HG02588 (cell line): ENCODE data around the gene ZBTB7A.

Source experiments
- ATAC-seq: cut with Tn5 transposase; IDR thresholded peaks from one replicate; pipeline ENCODE4 v1.9.1; 2021; ENCODE audit warnings: mild to moderate bottlenecking, moderate library complexity; ENCODE audit not compliant: unreplicated experiment

ZBTB7A gene

DNA sequence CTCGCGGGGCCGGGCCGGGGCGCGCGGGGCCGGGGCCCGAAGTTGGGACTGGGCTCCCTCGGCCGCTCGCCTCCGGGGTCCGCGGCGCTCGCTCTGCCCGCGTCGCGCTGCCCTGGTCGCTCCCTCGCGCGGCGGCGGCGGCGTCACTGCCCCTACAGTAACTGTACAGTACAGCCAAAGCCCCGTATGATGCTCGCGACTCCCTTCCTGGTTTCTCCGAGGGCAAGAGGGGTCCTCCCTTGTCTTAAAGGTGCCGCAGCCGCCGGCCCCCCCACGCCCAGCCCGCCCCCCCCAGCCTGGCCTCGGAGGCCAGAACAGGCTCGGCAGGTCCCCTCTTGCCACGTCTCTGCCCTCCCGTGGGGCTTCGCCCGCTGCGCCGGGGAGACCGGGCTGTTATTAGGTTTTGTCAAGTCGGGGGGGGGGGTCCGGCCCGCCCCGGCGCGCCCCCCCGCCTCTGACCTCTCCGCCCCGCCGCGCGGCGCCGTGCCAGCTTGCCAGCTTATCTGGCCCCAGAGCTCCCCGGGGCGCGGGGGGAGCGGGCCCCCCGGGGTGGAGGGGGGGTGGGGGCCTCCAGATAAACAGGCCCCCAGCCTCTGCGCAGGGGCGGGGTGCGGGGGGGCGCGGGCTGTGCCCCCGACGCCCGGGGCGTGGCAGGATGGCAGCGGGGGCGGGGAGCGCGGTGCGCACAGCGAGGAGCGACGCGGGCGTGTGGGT, at the start of gene ZBTB7A:
Gene ZBTB7A, minus strand, starts transcription at position 218 of the 714 bp plus-strand sequence. CDS start 11,667 bp downstream, outside the sequence.
- ATAC-seq = no peak

DNA sequence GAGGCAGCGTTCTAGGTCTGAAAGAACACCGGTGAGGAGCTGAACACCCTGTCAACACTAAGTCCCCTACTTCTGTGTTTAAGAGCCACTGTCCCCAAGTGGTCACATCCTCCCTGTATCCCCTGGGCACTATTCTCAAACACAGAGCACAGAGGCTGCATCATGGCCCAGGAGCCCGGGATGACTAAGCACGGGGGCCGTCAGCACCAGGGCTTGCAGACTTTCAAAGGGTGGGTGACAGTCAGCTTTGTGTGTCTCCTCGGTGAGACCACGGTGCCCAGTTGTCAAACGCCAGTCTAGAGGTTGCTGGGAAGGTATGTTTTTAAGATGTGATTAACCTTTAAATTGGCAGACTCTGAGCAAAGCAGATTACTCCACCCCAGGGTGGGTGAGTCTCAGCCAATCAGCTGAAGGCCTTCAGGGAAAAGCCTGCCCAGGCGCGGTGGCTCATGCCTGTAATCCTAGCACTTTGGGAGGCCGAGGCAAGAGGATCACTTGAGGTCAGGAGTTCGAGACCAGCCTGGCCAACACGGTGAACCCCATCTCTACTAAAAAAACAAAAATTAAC, 49.2 kb upstream of the ZBTB7A start:
- peak; percentile 14 for ATAC-seq

DNA sequence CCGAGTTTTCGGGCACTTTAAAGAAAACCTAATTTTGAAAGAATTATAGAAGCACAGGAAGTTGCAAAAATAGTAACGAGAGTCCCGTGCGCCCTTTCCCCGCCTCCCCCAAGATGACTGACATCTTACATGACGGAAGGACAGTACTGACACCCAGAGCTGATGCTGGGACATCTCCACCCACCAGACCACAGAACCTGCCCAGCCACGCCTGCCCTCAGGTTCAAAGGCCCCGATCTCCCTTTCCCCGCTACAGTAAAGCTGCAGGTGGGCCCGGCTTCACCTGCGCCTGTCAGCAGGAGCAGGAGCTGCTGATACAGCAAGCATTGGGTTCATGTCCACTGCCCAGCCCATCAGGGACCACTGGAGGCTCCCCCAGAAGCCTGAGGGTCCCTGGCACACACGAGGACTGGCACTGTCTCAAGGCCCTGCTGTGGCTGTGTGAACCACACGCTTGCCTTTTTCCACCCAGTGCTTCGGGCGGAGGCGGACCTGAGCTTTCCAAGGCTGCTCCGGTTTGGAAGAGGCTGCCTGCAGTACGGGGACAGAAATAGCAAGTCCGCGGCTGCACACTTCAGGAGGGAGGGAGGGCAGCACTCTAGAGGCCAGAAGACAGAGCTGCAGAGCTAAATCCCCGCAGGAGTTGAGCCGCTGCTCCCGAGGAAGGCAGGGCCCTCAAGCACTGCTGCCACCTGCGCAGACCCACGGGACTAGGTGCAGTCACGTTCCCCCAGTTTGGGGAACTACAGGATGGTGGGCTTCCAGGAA, 48.5 kb upstream of the ZBTB7A start:
- ATAC-seq = peak; percentile 70

DNA sequence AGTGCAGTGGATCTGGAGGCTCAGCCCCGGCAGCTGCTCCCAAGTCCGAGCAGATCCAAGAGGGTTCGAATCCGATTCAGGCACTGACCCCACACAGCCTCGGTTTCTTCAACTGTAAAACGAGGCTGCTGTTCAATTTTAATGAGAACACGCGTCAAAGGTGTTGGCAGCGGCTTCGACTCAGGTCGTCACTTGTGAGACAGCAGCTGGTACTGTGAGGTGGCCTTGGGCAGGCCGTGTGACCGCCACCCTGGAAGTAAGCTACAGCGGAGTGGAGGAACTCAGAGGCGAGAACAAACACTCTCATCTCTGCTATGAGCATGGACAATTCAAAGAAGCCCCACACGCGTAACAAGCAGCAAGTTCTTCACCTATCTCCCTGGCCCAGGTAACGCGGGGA, 47.5 kb upstream of the ZBTB7A start:
- ATAC-seq = no peak

DNA sequence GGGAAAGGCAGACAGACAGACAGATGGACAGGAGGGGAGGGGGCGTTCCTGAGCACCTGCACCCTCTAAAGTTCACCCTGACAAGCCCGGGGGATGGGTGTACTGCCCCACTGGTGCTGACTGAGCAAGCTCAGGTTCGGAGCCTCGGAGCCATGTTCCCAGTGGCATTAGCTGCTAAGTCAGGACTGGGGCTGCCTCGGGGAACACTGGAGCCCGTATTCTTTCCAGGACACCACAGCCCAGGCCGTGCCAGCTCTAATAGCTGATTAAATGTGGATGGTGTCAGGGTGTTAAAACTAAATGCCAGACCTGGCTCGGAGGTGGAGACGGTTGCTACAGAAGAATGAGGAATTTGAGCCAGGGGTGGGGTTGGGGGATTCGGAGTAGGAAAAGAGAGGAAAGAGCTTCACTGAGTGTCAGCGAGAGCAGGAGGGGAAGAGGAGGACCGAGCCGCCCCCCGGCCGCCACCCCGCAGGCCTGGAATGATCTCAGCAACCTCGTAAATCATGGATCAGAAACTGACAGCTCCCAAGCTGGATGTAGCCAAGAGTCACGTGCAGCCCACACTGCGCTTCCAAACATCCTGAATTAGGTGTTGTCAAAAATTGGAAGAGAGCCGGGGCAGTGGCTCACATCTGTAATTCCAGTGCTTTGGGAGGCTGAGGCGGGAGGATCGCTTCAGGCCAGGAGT, 46.8 kb upstream of the ZBTB7A start:
- no peak for ATAC-seq

DNA sequence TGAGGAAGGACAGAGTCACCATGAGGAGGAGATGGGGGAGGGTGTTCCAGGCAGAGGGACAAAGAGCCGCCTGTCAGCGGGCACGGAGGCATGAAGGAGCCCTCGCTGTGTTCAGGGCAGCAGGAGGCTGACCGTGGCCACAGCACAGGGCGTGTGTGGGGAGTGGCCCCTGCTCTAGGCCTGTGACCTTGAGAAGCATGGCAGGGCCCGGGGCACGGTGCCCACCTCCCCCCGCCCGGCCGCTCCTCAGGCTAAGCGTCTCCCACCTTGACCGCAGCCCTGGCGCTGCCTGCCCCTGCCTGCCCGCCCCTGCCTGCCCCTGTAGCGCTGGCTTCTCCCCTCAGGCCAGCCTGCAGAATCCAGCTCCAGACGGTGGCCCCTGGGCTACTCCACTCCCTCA, 45.7 kb upstream of the ZBTB7A start:
- ATAC-seq = no peak

DNA sequence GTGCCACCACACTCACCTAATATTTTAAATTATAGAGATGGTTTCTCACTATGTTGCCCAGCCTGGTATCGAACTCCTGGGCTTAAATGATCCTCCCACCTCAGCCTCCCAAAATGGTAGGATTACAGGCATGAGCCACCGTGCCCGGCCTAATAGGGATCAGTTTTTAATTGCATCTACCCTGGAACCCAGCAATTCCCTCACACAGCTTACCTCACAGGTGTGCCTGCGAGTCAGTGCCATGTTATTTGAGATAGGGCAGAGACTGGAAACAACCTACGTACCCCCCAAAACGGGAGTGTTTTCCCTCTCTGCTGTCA, 42.9 kb upstream of the ZBTB7A start:
- ATAC-seq = no peak

DNA sequence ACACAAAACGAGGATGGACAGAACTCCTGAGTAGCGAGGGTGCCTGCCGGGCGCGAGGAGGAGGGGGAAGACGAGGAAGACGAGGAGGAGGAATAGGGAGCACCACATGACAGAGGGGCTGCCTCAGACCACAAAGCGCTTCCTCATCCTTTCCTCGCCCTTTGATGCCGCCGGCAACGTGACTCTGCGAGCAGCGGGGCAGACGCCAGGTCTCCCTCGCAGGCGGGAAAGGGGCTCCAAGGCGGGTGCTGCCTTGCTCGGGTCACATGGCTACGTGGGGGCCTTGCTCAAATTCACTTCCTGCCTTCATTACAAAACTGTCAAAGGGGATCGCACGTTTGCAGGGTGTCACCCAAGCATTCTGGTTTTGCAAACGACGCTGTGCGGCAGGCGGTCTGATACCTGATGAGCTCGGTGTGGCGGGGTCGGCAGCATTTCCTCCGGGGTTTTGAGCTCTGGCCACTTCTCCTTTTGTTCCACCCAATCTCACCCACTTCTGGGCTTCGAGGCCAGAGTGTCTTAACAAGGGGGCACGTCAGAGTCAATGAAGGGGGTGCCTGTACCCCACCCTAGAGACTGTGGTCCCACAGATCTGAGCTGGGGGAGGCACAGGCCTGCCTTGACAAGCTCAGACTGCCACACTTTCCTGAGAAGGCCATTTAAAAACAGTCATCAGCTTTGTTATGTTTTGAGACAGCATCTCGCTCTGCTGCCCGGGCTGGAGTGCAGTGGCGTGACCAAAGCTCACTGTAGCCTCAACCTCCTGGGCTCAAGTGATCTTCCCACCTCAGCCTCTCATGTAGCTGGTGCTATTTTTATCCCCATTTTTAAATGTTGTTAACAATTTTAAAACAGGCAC, 42.3 kb upstream of the ZBTB7A start:
- ATAC-seq = no peak

DNA sequence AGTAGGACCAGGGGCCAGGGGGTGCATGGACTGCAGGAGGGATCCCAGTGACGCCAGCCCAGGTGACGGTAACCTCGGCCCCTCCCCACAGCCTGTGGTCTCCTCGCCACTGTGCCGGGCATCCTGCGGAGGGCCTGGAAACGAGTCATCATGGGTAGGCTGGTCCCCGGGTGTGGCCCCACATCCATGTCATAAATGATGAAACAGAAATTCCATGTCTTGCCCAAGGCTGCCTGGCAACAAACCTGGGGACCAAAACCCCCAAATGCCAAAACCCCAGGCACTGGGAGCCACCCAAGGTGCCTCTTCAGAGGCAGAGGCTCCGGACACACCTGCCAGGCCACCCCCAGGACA, 36.4 kb upstream of the ZBTB7A start:
- ATAC-seq = no peak

DNA sequence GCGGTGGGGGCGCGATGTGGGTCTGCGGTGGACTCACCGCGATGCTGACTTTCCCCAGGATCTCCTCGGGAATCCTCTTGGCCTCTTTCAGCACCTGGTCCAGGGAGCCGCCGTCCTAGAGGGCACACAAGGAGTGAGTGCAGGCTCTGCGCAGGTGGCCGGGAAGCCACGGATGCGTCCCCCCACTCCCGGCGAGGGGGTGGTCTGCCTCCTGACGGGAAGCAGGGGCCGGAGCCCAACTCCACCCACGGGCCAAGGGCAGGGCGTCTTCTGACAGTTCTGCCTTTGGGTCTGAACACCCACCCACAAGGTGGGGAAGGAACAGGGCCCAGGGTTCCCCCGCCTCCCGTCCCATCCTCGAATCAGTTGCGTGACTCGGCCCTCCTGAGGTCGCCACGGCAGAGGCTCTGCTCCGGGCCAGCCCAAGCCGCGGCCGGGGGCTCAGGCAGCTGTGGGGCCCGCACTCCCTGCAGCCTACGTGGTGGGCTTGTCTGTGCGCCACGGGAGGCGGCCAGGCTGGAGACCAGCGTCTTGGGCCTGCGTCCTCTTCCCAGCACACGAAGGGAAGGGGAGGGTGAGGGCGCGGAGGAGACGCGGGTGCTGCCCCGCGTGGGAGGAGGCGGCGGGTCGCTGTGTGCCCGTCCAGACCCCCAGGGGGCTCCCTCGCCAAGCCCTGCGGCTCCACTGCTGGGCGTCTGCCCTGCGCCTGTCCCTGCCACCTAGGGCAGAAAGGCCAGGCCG, 35.8 kb upstream of the ZBTB7A start:
- no peak for ATAC-seq

DNA sequence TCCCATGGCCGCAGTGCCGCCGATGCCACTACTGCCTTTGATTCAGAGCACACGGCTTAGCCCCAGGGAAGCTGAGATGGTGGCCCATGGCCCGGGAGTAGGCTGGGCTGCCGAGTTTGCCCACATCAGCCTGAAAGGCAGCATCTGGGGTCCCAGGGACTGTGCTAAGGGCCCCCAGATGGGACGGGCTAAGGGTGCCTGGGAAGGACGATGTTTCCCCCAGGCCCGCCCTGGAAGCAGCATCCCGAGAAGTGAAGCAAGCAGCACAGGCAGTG, 34.7 kb upstream of the ZBTB7A start:
- ATAC-seq = no peak

DNA sequence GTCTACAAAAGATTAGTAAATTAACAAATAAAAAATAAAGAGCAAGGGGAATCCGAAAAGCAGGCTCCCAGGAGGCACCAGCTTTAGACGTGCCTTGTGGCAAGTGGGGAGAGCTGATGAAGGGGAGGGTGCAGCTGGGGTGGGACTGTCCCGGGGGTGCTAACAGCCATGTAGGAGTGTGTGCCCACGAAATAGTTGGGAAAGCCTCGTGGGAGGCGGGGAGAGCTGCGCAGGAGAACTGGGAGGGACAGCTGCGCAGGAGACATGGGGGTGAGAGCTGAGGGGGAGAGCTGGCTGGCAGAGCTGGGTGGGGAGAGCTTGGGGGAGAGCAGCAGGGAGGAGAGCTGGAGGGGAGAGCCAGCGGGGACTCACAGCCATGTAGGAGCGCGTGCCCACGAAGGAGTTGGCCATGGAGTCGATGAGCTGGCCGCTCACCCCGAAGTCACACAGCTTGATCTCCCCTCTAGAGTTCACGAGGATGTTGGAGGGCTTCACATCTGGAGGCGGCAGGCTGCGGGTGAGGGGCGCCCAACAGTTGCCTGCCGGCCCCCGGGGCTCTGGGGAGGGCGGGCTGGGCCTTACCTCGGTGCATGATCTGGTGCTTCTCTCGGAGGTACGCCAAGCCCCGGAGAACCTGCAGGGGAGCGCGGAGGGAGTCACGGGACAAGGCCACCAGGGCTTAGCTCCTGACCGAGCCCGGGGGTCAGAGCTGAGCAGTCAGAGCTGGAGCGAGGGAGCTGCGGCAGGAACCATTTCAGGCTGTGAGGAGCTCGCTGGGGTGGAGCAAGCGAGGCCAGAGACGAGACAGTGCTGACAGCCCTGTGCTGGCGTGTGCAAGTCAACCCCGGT, 34.2 kb upstream of the ZBTB7A start:
- ATAC-seq = no peak

DNA sequence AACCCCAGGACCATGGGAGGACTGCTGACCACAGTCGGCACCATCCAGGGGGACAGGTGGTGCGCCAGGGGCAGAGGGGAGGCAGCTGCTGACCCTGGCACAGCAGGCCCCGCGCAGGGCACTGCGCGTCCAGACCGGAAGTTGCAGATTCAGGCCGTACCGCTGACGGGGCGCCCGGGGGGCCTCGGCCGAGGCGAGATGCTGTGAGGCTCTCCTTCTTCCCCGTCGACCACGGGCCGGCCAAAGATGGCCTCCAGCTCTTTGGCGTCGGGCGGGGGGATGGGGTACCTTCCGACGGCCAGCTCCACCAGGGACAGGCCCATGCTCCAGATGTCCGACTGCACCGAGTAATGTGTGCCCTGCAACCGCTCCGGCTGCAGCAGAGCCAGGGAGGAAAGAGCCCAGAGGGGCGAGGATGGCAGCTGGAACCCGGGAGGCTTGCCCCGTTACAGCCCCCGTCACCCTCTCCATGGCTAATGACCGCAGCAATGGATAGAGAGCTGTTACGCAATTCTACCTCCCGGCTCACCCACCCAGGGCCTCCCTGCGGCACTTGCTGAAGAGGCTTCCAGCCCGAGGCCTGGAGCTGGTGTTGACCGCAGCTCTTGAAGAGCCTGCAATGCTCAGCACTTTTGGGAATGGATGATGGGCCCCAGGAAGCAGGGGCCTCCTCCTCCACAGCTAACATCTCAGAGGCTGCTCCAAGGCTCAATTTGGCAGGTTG, 32.5 kb upstream of the ZBTB7A start:
- no peak for ATAC-seq

DNA sequence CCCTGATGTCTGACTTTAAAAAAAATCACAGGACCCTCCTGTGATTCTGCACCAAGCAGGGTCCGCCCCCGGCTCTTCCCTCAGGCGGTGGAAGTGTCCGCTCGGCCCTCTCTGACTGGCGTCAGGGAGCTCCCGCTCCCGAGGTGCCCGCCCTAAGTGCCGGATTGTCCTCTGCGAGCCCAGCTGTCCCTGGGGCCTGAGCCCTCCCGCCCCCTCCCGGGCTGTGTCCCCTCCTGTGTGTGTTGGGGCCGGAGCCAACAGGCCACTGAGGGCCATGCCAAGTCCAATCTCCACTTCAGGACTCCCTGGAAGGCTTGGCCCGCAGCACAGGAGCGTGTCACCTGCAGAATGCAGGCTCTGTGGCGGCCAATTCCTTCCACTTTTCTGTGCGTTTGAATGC, 31.8 kb upstream of the ZBTB7A start:
- no peak for ATAC-seq

DNA sequence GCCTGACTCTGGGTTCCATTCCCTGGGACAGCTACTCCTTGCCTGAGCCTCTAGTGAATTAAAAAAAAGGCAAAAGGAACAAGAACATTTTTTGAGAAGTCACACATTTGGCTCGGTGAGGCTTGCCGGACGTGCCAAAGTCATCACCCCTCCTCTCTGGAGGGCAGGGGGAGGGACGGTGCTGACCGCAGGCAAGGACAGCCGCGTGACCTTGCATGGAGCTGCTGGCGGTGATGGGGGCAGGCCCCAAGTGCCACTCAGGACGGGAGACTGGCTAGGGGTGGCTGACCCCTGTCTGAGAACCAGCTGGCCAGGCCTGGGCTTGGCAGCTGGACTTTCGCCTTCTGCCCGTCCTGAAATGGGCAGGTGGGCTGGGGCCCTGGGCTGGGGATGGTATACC, 30.8 kb upstream of the ZBTB7A start:
- no peak for ATAC-seq

DNA sequence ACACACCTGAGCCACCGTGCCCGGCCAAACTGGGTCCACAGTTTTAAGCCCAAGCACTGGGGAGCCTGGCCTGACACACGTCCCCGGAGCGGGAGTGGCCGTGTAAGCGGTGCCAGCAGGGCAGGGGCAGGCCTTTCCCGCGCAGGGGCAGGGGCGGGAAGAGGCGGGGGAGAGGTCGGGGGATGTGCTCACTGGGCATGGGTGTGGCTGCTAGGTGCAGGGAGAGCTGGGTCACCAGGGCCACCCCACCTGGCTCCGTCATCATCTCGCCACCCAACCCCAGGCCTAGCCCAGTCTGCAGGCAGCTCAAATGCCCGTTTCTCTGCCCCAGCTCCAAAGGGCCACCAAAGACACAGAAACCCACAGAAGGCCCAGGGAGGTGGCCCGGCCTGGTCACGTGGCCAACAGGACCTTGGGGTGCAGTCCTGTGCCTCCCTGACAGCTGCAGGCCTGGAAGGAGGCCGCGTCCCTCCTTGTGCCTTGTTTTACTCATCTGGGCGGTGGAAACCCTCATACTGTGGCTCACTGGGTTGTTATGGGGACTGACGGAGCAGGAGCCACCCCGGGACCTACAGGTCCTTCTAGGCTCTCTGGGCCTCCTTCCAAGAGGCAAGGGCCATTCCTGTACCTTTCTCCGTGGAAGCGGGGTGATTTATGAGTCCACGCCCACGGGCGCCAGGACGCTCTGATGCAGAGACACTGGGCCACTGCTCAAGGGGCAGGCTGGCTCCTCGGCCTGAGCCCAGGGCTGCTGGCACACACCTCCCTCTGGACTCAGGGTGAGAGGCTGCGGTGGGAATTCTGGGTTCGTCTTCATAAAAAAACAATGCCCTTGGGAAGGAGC, 29.6 kb upstream of the ZBTB7A start:
- ATAC-seq = no peak

DNA sequence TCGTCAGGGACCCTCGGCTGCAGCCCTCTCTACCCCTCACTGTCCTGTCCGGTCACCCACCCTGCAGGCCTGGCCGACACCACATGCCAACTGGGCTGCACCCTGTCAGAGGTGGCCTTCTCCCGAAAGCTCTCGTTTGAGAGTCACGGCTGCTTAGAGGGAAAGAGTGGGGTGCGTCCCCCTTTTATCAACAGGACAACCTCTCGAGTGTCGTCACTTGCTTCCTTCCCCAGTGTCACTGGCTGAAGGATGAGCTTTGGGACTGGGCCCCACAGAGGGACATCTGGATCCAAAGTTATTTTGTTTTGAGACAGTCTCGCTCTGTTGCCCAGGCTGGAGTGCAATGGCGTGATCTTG, 28.8 kb upstream of the ZBTB7A start:
- no peak for ATAC-seq
